GM10847 (cell line): ENCODE data around the gene LZTFL1.

Experiments used
- POLR2A ChIP-seq: IDR thresholded peaks from 2 replicates; pipeline ENCODE4 v1.6.1; 2011; ENCODE audit not compliant: insufficient read length; ENCODE audit errors: extremely low read depth

The LZTFL1 gene

GRCh38 chr3:45872569-45872968 lies 30.6 kb upstream of the LZTFL1 start:
- no peak for TF ChIP-seq POLR2A

GRCh38 chr3:45871780-45872179 lies 29.9 kb upstream of the LZTFL1 start:
- TF ChIP-seq POLR2A, result no peak

GRCh38 chr3:45870099-45870498 lies 28.2 kb upstream of the LZTFL1 start:
- TF ChIP-seq POLR2A, result no peak

- no peak for TF ChIP-seq POLR2A
Observed at GRCh38 chr3:45869638-45870037, 27.7 kb upstream of the LZTFL1 start.

- TF ChIP-seq POLR2A, result no peak
Observed at GRCh38 chr3:45868650-45869049, 26.7 kb upstream of the LZTFL1 start.

GRCh38 chr3:45868213-45868612 lies 26.3 kb upstream of the LZTFL1 start:
- TF ChIP-seq POLR2A, result no peak

- TF ChIP-seq POLR2A, result no peak
Observed at GRCh38 chr3:45865563-45865962, 23.6 kb upstream of the LZTFL1 start.

GRCh38 chr3:45864760-45865519 lies 23.0 kb upstream of the LZTFL1 start:
- TF ChIP-seq POLR2A, result no peak

- no peak for TF ChIP-seq POLR2A
Observed at GRCh38 chr3:45861043-45861719, 19.3 kb upstream of the LZTFL1 start.

GRCh38 chr3:45860481-45860880 lies 18.6 kb upstream of the LZTFL1 start:
- no peak for TF ChIP-seq POLR2A

GRCh38 chr3:45858809-45859543 lies 17.1 kb upstream of the LZTFL1 start:
- no peak for TF ChIP-seq POLR2A

GRCh38 chr3:45852828-45853227 lies 10.9 kb upstream of the LZTFL1 start:
- TF ChIP-seq POLR2A, result no peak

GRCh38 chr3:45848392-45848791 lies 6.5 kb upstream of the LZTFL1 start:
- no peak for TF ChIP-seq POLR2A

- no peak for TF ChIP-seq POLR2A
Observed at GRCh38 chr3:45844616-45845015, 2.7 kb upstream of the LZTFL1 start.

- TF ChIP-seq POLR2A, result no peak
Observed at GRCh38 chr3:45842851-45843625, 1.1 kb upstream of the LZTFL1 start.
